Spleen (tissue), 11 donors: ENCODE results near the gene CASP3. TPM values are rescaled to one million over a fixed set of nuclear protein-coding genes. Genes with fewer than 3 reads are reported as not detected.

Experiments used
- DNase-seq: peaks from one replicate; pipeline ENCODE4 v3.0.0-alpha.2; 2020
- H3K27ac ChIP-seq, 8 donors: fragments of 200-600 bp; sonication (generic) in 7 of 8; 1 replicate in 4 of 8; 2 replicates in 4 of 8; pipeline versions ENCODE4 v1.5.0 to v1.8.0; 2016 to 2021; ENCODE audit warnings: inconsistent platforms in 4 of 8, mild to moderate bottlenecking in 4 of 8, moderate library complexity in 1 of 8
- H3K27me3 ChIP-seq, 7 donors: fragments of 200-600 bp; sonication (generic) in 6 of 7; replicated peaks in 1 of 7; 1 replicate in 4 of 7; 2 replicates in 3 of 7; pipeline versions ENCODE4 v1.5.0 to v1.8.0; 2016 to 2021; ENCODE audit warnings: inconsistent platforms in 3 of 7, mild to moderate bottlenecking in 1 of 7
- H3K36me3 ChIP-seq, 6 donors: fragments of 200-600 bp; sonication (generic) in 5 of 6; 1 replicate in 4 of 6; 2 replicates in 2 of 6; pipeline versions ENCODE4 v1.5.0 to v1.8.0; 2016 to 2021; ENCODE audit warnings: inconsistent platforms in 2 of 6
- H3K4me1 ChIP-seq, 6 donors: fragments of 200-600 bp; sonication (generic) in 5 of 6; 1 replicate in 3 of 6; 2 replicates in 3 of 6; pipeline versions ENCODE4 v1.5.0 to v1.8.0; 2016 to 2021; ENCODE audit warnings: inconsistent platforms in 3 of 6
- H3K4me3 ChIP-seq, 8 donors: fragments of 200-600 bp; sonication (generic) in 7 of 8; 1 replicate in 4 of 8; 2 replicates in 4 of 8; pipeline versions ENCODE4 v1.5.0 to v1.8.0; 2016 to 2021; ENCODE audit warnings: inconsistent platforms in 4 of 8, mild to moderate bottlenecking in 4 of 8, moderate library complexity in 2 of 8
- H3K9me3 ChIP-seq, 8 donors: fragments of 200-600 bp; sonication (generic) in 7 of 8; 1 replicate in 4 of 8; 2 replicates in 4 of 8; pipeline versions ENCODE4 v1.5.0 to v1.8.0; 2016 to 2021; ENCODE audit warnings: inconsistent platforms in 4 of 8
- POLR2A ChIP-seq, 3 donors: fragments of 450-650 bp; IDR thresholded peaks; one replicate each; pipeline ENCODE4 v1.5.1; 2017; ENCODE audit warnings: antibody characterized with exemption in 3 of 3, mild to moderate bottlenecking in 1 of 3
- POLR2AphosphoS5 ChIP-seq, 3 donors: sonication (generic); formaldehyde crosslinking; IDR thresholded peaks; one replicate each; pipeline ENCODE4 v1.5.1; 2017; ENCODE audit warnings: antibody characterized with exemption in 3 of 3
- WGBS, 5 donors: extraction: QIAGEN DNeasy Blood & Tissue Kit in 3 of 5; methylation state at CpG; one replicate each; pipeline versions ENCODE4 v1.1.5 to v1.1.7; 2013 to 2018; 5-methylcytosine and 5-hydroxymethylcytosine counted together
- intact Hi-C: fragments of 100-400 bp; cut with DNase I; formaldehyde crosslinking; loops from one replicate; pipeline ENCODE4 v1.15.0; 2023; ENCODE audit warnings: low total_unique reads
- polyA plus RNA-seq, 3 donors: library from polyadenylated mRNA; stranded (reverse); fragments of 200-250 nt; gene quantifications; one replicate each; pipeline ENCODE4 v1.2.1, GENCODE V29; 2013
- total RNA-seq, 7 donors: library from RNA; depleted of rRNA in 3 of 7; stranded (reverse); fragments of >200 nt in 3 of 7; fragmentation: NEBNext Ultra II Directional in 4 of 7; extraction: Animal tissue kit (Norgen Biotek cat#: 25700) in 4 of 7; gene quantifications; one replicate each; pipeline versions ENCODE4 v1.1.0 to v1.2.1, GENCODE V29; 2016 to 2021
- TF ChIP-seq, protein P1 (sequence below), 11 experiments: fragments of 200-600 bp in 7 of 11; fragments of 450-650 bp in 4 of 11; sonication (generic) in 4 of 11; IDR thresholded peaks in 8 of 11; conservative IDR thresholded peaks in 3 of 11; 1 replicate in 7 of 11; 2 replicates in 4 of 11; pipeline versions ENCODE4 v1.4.0 to v1.8.0; 2016 to 2021; ENCODE audit warnings: antibody characterized with exemption in 11 of 11, inconsistent platforms in 4 of 11, mild to moderate bottlenecking in 1 of 11
- donor health status: healthy with polysubstance abuse.
- donor health status: DM: no; HTN: no; CAD: no; lungs with moderate emphysema.
- donor health status: DM: no; HTN: no; CAD: no.
- donor health status: Bipolar disorder and iron deficiency.
- donor health status: healthy.
- donor health status: DM: no; HTN: no; CAD: no.
- donor health status: DM: yes; HTN: yes; CAD: no.

The CASP3 gene
- total and polyA plus RNA-seq, 10 donors: 12.1 to 48.3 (median 29.7) TPM

DNA sequence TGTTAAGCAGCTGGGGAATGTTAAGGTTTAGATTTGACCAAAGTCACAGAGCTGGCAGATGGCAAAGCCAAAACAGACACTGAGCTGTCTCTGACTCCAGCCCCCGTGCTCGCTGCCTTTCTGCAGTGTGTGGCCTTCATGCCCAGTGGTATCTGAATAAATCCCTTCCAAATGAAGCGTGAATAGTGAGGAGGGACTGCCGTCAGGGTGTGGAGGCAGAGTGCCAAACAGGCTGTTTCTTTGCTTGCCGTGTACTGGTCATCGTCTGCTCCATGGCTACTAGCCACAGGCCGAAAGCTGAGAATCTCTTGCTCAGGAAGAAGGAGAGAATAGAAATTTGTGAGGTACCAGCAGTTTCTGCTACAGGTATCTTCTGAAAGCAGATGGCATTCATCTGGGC lies 20.0 kb upstream of the CASP3 start:
- TF ChIP-seq, protein P1, sequence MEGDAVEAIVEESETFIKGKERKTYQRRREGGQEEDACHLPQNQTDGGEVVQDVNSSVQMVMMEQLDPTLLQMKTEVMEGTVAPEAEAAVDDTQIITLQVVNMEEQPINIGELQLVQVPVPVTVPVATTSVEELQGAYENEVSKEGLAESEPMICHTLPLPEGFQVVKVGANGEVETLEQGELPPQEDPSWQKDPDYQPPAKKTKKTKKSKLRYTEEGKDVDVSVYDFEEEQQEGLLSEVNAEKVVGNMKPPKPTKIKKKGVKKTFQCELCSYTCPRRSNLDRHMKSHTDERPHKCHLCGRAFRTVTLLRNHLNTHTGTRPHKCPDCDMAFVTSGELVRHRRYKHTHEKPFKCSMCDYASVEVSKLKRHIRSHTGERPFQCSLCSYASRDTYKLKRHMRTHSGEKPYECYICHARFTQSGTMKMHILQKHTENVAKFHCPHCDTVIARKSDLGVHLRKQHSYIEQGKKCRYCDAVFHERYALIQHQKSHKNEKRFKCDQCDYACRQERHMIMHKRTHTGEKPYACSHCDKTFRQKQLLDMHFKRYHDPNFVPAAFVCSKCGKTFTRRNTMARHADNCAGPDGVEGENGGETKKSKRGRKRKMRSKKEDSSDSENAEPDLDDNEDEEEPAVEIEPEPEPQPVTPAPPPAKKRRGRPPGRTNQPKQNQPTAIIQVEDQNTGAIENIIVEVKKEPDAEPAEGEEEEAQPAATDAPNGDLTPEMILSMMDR (IDR thresholded peaks at IDR 0.05 in 8 of 11, conservative IDR thresholded peaks at IDR 0.05 in 3 of 11): no peak
- TF ChIP-seq POLR2A (IDR thresholded peaks at IDR 0.05): no peak
- TF ChIP-seq POLR2AphosphoS5 (IDR thresholded peaks at IDR 0.05): no peak
- H3K36me3 ChIP-seq: peaks cover 0 to 89% (median 28%) of the 10 kb centered on the region in 6 donors
- H3K27ac ChIP-seq: peak overlapping the region in 6 of 8 donors; percentile 31 to 86 (median 77)
- no peaks in the 10 kb centered on the region for H3K27me3 ChIP-seq
- 92 to 95% (median 94%) methylated on average over 7 of the region's 7 CpGs for WGBS, 5 donors
- peaks cover 4 to 35% (median 16%) of the 10 kb centered on the region in 6 donors for H3K4me1 ChIP-seq
- intact Hi-C loops: no loop called here
- no peaks in the 10 kb centered on the region for H3K9me3 ChIP-seq
- no peak for DNase-seq
- H3K4me3 ChIP-seq: peak overlapping the region in 1 of 8 donors; percentile 22

DNA sequence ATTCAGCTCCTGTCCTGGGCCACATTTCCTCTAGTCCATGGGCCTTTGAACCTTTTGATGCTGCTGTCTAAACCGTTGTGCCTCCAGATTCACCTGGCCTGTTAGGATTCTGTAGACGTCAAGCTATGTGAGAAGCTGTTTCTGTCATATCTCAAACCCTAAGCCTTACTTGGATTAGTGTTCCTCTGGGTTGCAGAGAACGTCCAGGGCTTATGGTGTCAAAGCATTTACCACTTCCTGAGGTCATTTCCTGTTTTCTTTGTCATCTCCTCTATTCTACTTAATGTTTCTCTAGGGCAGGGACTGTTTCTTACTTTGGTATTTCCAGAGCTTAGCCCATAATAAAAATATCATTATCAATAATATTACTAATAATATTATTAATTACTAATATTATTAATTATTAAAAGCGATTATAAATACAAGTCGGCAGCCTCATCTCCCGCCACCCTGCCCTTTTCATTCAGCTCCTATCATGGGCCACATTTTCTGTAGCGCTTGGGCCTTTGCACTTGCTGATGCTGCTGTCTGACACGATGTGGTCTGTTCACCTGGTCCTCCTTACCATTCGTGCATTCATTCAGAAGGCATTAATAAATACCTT lies 19.4 kb upstream of the CASP3 start:
- Histone ChIP-seq H3K9me3 (no peaks in the 10 kb centered on the region), H3K27me3 (no peaks in the 10 kb centered on the region), H3K27ac (peak overlapping the region in 7 of 8 donors; percentile 48 to 86 (median 71)), H3K4me1 (peaks cover 4 to 35% (median 16%) of the 10 kb centered on the region in 6 donors), H3K36me3 (peaks cover 0 to 87% (median 25%) of the 10 kb centered on the region in 6 donors), H3K4me3 (peak overlapping the region in 1 of 8 donors; percentile 46)
- TF ChIP-seq POLR2A (IDR thresholded peaks at IDR 0.05) (no peak), POLR2AphosphoS5 (IDR thresholded peaks at IDR 0.05) (peak in 2 of 3 donors; percentile 2 to 45)
- TF ChIP-seq, protein P1 (IDR thresholded peaks at IDR 0.05 in 8 of 11, conservative IDR thresholded peaks at IDR 0.05 in 3 of 11): no peak
- 69 to 79% (median 73%) methylated on average over 9 of the region's 9 CpGs for WGBS, 5 donors
- intact Hi-C loops: no loop called here
- DNase-seq: no peak

DNA sequence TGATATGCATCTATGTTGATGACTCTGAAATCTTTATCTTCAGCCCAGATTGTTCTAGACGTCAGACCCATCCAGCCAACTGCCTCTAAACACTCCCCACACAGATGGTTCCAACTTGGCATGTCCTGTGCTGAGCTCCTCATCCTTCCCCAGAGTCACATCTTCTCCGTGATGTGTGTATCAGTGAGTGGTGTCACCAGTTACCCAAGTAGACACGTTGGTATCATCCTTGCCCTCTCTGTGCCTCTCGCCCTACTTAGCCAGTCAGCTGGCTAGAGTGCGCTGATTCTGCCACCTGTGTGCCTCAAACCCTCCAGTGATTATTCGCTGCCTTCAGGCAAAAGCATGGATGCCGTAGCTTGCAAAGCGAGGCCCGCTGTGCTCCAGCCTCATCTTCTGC lies 18.8 kb upstream of the CASP3 start:
- no peak for DNase-seq
- H3K27me3 ChIP-seq: no peaks in the 10 kb centered on the region
- no peaks in the 10 kb centered on the region for H3K9me3 ChIP-seq
- TF ChIP-seq POLR2AphosphoS5 (IDR thresholded peaks at IDR 0.05) (peak in 2 of 3 donors; percentile 10 to 13), POLR2A (IDR thresholded peaks at IDR 0.05) (no peak)
- H3K4me3 ChIP-seq: peak overlapping the region in 1 of 8 donors; percentile 46
- intact Hi-C loops: no loop called here
- H3K27ac ChIP-seq: peak overlapping the region in 7 of 8 donors; percentile 48 to 86 (median 71)
- WGBS, 5 donors: 91 to 96% (median 93%) methylated on average over 9 of the region's 9 CpGs
- peaks cover 4 to 35% (median 16%) of the 10 kb centered on the region in 6 donors for H3K4me1 ChIP-seq
- peaks cover 0 to 87% (median 24%) of the 10 kb centered on the region in 6 donors for H3K36me3 ChIP-seq

DNA sequence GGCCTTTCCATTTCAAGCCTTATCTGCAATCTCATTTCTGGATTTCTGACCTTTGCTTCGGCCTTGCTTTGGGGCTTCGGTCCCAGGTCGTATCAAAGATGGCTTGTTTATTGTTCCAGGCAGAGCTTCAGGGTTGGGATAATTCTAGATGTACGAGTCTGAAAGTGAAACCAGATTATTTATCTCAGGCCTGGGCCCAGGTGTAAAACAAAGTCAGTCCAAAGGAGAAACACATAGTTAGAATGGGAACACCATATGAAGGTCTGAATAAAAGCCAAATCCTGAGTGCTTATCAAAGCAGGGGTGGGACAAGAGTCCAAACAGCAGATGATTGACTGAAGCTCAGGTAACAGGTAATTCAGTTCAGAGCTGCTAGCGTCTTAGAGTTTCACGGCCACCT lies 17.4 kb upstream of the CASP3 start:
- intact Hi-C loops: no loop called here
- Histone ChIP-seq H3K4me3 (no peak overlapping the region), H3K9me3 (no peaks in the 10 kb centered on the region), H3K36me3 (peaks cover 0 to 74% (median 15%) of the 10 kb centered on the region in 6 donors), H3K4me1 (peaks cover 4 to 44% (median 20%) of the 10 kb centered on the region in 6 donors), H3K27ac (peak overlapping the region in 2 of 8 donors; percentile 6 to 86), H3K27me3 (no peaks in the 10 kb centered on the region)
- WGBS, 5 donors: 73 to 89% (median 76%) methylated on average over 6 of the region's 6 CpGs
- no peak for TF ChIP-seq POLR2A (IDR thresholded peaks at IDR 0.05)
- TF ChIP-seq, protein P1 (IDR thresholded peaks at IDR 0.05 in 8 of 11, conservative IDR thresholded peaks at IDR 0.05 in 3 of 11): no peak
- TF ChIP-seq POLR2AphosphoS5 (IDR thresholded peaks at IDR 0.05): no peak
- DNase-seq: no peak
